ENCODE data around the gene MICU2.
A peak's percentile ranks its signal among the peaks of the same experiment; 100 is the strongest.
"Not testable (repeated sequence)": the region's sequence is repeated elsewhere in the genome, so short reads cannot be mapped to it uniquely, and the experiment has no call there.

The MICU2 gene

GRCh38 chr13:21594715-21595545, 9.0 kb downstream of the MICU2 start:
- no peak for DNase-seq (ENCODE audit: low spot score)

GRCh38 chr13:21590665-21591456, 13.1 kb downstream of the MICU2 start:
- DNase-seq (ENCODE audit: low spot score) = not testable (repeated sequence)

- no peak for DNase-seq (ENCODE audit: low spot score)
Measured at GRCh38 chr13:21590231-21590630, 13.7 kb downstream of the MICU2 start.

GRCh38 chr13:21589510-21589909, 14.5 kb downstream of the MICU2 start:
- DNase-seq (ENCODE audit: low spot score) = not testable (repeated sequence)

GRCh38 chr13:21588411-21588810, 15.6 kb downstream of the MICU2 start:
- not testable (repeated sequence) for DNase-seq (ENCODE audit: low spot score)

- DNase-seq (ENCODE audit: low spot score) = no peak
Measured at GRCh38 chr13:21584973-21585592, 18.9 kb downstream of the MICU2 start.

- DNase-seq (ENCODE audit: low spot score) = no peak
Measured at GRCh38 chr13:21583478-21583877, 20.5 kb downstream of the MICU2 start.

- no peak for DNase-seq (ENCODE audit: low spot score)
Measured at GRCh38 chr13:21580736-21581135, 23.2 kb downstream of the MICU2 start.

- no peak for DNase-seq (ENCODE audit: low spot score)
Measured at GRCh38 chr13:21579754-21580316, 24.1 kb downstream of the MICU2 start.

GRCh38 chr13:21578748-21579147, 25.2 kb downstream of the MICU2 start:
- DNase-seq (ENCODE audit: low spot score) = no peak

GRCh38 chr13:21576426-21576825, 27.5 kb downstream of the MICU2 start:
- DNase-seq (ENCODE audit: low spot score) = no peak

GRCh38 chr13:21573920-21574712, 29.9 kb downstream of the MICU2 start:
- no peak for DNase-seq (ENCODE audit: low spot score)

- no peak for DNase-seq (ENCODE audit: low spot score)
Measured at GRCh38 chr13:21569686-21570085, 34.3 kb downstream of the MICU2 start.

- DNase-seq (ENCODE audit: low spot score) = no peak
Measured at GRCh38 chr13:21568854-21569253, 35.1 kb downstream of the MICU2 start.

- DNase-seq (ENCODE audit: low spot score) = peak; percentile 19
Measured at GRCh38 chr13:21567714-21568113, 36.3 kb downstream of the MICU2 start.

GRCh38 chr13:21557995-21558394, 46.0 kb downstream of the MICU2 start:
- peak; percentile 63 for DNase-seq (ENCODE audit: low spot score)

GRCh38 chr13:21556051-21556450, 47.9 kb downstream of the MICU2 start:
- DNase-seq (ENCODE audit: low spot score) = no peak

- DNase-seq (ENCODE audit: low spot score) = not testable (repeated sequence)
Measured at GRCh38 chr13:21553261-21553660, 50.7 kb downstream of the MICU2 start.

GRCh38 chr13:21550918-21551317, 53.1 kb downstream of the MICU2 start:
- no peak for DNase-seq (ENCODE audit: low spot score)

- no peak for DNase-seq (ENCODE audit: low spot score)
Measured at GRCh38 chr13:21549633-21550032, 54.3 kb downstream of the MICU2 start.

GRCh38 chr13:21548577-21548976, 55.4 kb downstream of the MICU2 start:
- DNase-seq (ENCODE audit: low spot score) = no peak

GRCh38 chr13:21546372-21546771, 57.6 kb downstream of the MICU2 start:
- no peak for DNase-seq (ENCODE audit: low spot score)

Measured in hematopoietic multipotent progenitor cell treated with erythropoietin and hydrocortisone succinate and interleukin-3 and kit ligand, for 15 days (in vitro differentiated cells).